Measurements from ENCODE around the gene CYB5R3.
A peak's percentile ranks its signal among the peaks of the same experiment; 100 is the strongest.
"Not testable (repeated sequence)": the region's sequence is repeated elsewhere in the genome, so short reads cannot be mapped to it uniquely, and the experiment has no call there.

CYB5R3 gene

GRCh38 chr22:42677936-42678335, 28.7 kb upstream of the CYB5R3 start:
- DNase-seq, result not testable (repeated sequence)

GRCh38 chr22:42676059-42676607, 26.9 kb upstream of the CYB5R3 start:
- DNase-seq, result no peak

- no peak for DNase-seq
Measured at GRCh38 chr22:42673898-42674401, 24.8 kb upstream of the CYB5R3 start.

GRCh38 chr22:42673071-42673470, 23.9 kb upstream of the CYB5R3 start:
- not testable (repeated sequence) for DNase-seq

- no peak for DNase-seq
Measured at GRCh38 chr22:42670921-42671709, 21.9 kb upstream of the CYB5R3 start.

GRCh38 chr22:42670046-42670445, 20.9 kb upstream of the CYB5R3 start:
- DNase-seq, result no peak

- DNase-seq, result not testable (repeated sequence)
Measured at GRCh38 chr22:42666393-42666792, 17.2 kb upstream of the CYB5R3 start.

GRCh38 chr22:42664976-42665831, 16.0 kb upstream of the CYB5R3 start:
- DNase-seq, result no peak

- peak; percentile 63 for DNase-seq
Measured at GRCh38 chr22:42661985-42662831, 13.0 kb upstream of the CYB5R3 start.

- DNase-seq, result no peak
Measured at GRCh38 chr22:42656578-42656977, 7.4 kb upstream of the CYB5R3 start.

GRCh38 chr22:42655693-42656092, 6.5 kb upstream of the CYB5R3 start:
- no peak for DNase-seq

- DNase-seq, result no peak
Measured at GRCh38 chr22:42654436-42655073, 5.4 kb upstream of the CYB5R3 start.

GRCh38 chr22:42653999-42654398, 4.8 kb upstream of the CYB5R3 start:
- DNase-seq, result no peak

- no peak for DNase-seq
Measured at GRCh38 chr22:42651134-42651533, 1.9 kb upstream of the CYB5R3 start.

GRCh38 chr22:42648368-42649245, 585 bp downstream of the CYB5R3 start:
- no peak for DNase-seq

GRCh38 chr22:42648017-42648367, 1.2 kb downstream of the CYB5R3 start:
- DNase-seq, result no peak

- no peak for DNase-seq
Measured at GRCh38 chr22:42646569-42647525, 2.3 kb downstream of the CYB5R3 start.

GRCh38 chr22:42645938-42646568, 3.1 kb downstream of the CYB5R3 start:
- no peak for DNase-seq

GRCh38 chr22:42645341-42645937, 3.8 kb downstream of the CYB5R3 start:
- DNase-seq, result no peak
